Activated T-cell treated with anti-CD3 and anti-CD28 coated beads, Interleukin-2, amount 50 U/mL, for 24 hours (primary cell): ENCODE measurements around the gene SREBF1.

ENCODE experiments used
- DNase-seq: peaks from one replicate; pipeline ENCODE4 v3.0.0-alpha.2; 2020
- H3K27ac Mint-ChIP-seq: 2 replicates; pipeline ENCODE4 v1.8.0; 2020; ENCODE audit warnings: mild to moderate bottlenecking, mixed read lengths
- H3K27me3 Mint-ChIP-seq: 2 replicates; pipeline ENCODE4 v1.8.0; 2020; ENCODE audit warnings: mixed read lengths
- H3K36me3 Mint-ChIP-seq: 2 replicates; pipeline ENCODE4 v1.8.0; 2020; ENCODE audit warnings: low read depth, mixed read lengths
- H3K4me1 Mint-ChIP-seq: 2 replicates; pipeline ENCODE4 v1.8.0; 2020; ENCODE audit warnings: low read depth, mixed read lengths
- H3K4me3 Mint-ChIP-seq: 2 replicates; pipeline ENCODE4 v1.8.0; 2020; ENCODE audit warnings: mild to moderate bottlenecking, moderate library complexity, mixed read lengths
- H3K9me3 Mint-ChIP-seq: 2 replicates; pipeline ENCODE4 v1.8.0; 2020; ENCODE audit warnings: mixed read lengths

SREBF1 gene

DNA sequence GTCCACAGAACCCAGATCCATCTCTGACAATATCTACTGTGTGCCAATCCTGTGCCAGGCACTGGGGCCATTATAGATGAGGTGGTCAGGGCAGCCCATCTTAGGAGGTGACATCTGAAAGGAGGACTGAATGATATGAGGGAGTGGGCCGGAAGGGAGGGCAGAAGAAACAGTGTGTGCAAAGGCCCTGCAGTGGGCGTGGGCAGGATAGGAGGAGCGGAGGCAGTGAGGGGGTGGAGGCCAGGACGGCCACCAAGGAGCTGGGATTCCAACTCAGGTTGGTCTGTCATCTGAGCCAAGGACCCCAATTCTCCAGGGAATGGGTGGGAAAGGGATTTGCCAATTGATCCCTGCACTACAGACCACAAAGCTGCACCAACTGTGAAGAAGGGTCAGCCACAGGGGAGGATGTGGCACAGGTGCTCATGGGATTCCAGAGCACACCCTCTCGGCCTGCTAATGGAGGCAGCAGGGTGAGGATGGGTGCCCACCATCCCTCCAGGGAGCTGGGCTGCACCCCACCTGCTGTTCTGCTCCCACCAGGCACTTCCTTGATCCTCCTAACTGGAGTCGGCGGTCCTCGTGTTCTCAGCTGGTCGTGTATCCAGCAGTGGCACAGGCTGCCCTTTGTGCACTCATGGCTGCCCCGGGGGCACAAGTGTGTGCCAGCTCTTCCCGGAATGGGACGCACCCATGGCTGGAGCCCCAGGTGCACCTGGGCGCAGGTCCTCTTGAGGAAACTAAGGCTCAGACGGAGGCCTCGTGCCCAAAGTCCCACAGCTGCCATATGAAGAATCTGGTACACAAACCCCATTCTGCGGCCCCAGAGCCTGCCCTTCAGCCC lies 9.6 kb downstream of the SREBF1 start:
- peak overlapping the region; percentile 96 for H3K27ac Mint-ChIP-seq
- H3K4me1 Mint-ChIP-seq, result peaks cover 84% of the 10 kb centered on the region

GRCh38 chr17:17826342-17826713 lies 10.5 kb downstream of the SREBF1 start:
- Mint-ChIP-seq H3K4me3 (peak overlapping the region; percentile 47), H3K36me3 (peaks cover 73% of the 10 kb centered on the region), H3K27ac (peak overlapping the region; percentile 96), H3K4me1 (peaks cover 86% of the 10 kb centered on the region), H3K9me3 (no peaks in the 10 kb centered on the region), H3K27me3 (no peaks in the 10 kb centered on the region)
- no peak for DNase-seq

More for the DNA sequence above, 9.6 kb downstream of the SREBF1 start:
- no peak for DNase-seq
- Mint-ChIP-seq H3K27me3 (no peaks in the 10 kb centered on the region), H3K4me3 (peak overlapping the region; percentile 47), H3K36me3 (peaks cover 75% of the 10 kb centered on the region), H3K9me3 (no peaks in the 10 kb centered on the region)

DNA sequence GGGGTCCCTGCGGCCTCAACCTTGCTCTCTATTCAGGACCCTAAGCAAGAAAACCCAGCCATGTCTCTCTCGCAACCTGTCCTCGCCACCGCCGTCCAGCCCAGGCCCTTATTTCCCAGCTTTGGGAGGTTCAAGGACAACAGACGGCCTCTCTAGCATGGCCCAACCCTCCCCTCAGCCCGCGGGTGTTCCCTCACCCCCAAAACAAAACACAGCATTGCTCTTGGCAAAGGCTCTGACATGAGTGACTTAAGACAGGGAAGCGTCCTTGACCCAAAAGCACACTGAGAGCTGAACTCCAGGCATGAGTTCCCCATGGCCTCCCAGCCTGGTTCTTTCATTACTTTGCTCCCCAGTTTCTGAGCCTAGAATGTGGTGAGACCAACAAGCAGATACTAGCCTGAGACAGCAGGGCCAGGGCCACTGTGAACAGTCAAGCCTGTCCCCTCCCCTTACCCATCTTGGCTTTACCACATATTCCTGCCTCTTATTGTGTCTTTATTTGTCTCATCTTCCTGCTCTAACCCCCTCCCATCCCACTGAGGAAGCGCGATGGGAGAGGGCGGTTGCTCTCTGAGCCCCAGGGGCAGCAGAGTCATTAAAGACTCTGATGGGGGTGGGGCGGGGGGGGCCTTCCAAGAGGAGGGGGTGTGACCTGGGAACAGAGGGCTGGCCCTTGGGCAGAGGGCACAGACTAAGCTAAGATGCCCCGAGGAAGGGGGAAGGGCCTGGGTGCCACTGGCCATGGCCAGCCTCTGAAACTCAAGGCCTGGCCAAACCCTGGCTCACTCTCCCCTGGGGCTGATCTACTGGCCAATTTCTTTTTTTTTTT lies 11.8 kb downstream of the SREBF1 start:
- peaks cover 71% of the 10 kb centered on the region for H3K36me3 Mint-ChIP-seq
- H3K27ac Mint-ChIP-seq, result peak overlapping the region; percentile 96
- H3K27me3 Mint-ChIP-seq, result no peaks in the 10 kb centered on the region
- peaks cover 89% of the 10 kb centered on the region for H3K4me1 Mint-ChIP-seq
- DNase-seq, result no peak
- H3K9me3 Mint-ChIP-seq, result no peaks in the 10 kb centered on the region
- H3K4me3 Mint-ChIP-seq, result peak overlapping the region; percentile 60

DNA sequence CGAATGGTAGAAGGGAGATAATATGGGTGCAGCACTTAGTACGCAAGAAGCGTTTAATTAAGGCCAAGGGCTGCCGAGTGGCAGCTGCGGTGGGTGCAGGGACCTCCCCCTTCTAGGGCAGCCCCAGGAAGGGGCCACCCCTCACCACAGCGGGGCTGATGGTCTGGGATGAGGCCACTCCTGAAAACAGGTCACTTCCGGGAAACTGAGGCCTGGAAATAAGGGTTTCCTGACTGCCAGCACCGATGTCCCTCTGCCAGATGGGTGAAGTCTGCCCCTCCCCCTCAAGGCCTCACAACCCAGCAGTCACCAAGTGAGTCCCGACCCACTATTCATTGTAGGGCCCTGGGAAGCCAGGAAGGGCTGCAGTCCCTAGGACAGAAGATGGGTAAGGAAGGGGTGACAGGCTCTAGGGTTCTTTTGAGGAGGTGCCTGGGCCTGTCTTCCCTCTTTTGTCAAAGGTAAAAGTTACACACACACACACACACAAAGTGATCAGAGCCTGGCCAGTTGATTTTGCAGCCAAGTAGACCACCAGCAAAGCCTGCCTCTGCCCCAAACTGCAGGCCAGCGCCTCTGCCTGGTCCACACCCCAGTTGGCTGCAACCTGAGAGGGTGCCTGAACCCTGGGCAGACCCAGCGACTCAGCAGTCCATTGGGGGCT lies 12.5 kb downstream of the SREBF1 start:
- H3K27me3 Mint-ChIP-seq, result no peaks in the 10 kb centered on the region
- DNase-seq, result no peak
- peaks cover 72% of the 10 kb centered on the region for H3K36me3 Mint-ChIP-seq
- H3K4me1 Mint-ChIP-seq, result peaks cover 91% of the 10 kb centered on the region
- H3K9me3 Mint-ChIP-seq, result no peaks in the 10 kb centered on the region
- peak overlapping the region; percentile 60 for H3K4me3 Mint-ChIP-seq
- peak overlapping the region; percentile 96 for H3K27ac Mint-ChIP-seq

DNA sequence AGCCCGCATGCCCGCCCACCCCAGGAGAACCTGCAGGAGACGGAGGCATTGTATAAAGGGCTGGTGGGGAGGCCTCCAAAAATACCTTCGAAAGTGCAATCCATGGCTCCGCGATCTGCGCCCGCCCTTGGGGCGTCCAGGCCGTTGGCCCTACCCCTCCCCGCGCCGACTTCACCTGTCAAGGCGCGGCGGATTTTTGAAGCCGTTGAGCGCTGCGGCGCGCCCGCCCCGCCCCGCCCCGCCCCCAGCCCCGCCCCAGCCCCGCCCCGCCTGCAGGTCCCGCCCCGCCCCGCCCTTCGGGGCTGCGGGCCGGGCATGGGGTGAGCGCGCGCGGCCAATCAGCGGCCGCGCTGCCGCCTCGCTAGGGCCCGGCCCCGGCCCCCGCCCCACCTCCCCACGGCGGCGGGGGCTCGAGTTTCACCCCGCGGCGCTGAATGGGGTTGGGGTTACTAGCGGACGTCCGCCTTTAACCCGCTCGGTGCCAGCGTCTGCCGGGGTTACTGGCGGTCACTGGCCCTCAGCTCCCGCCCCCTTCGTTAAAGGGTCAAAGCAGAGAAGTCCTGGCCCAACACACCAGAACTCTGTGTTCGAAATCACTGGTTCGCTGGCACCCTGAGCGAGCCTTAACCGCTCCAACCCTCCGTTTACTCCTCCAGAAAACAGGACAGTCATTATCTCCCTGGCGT lies 13.2 kb downstream of the SREBF1 start:
- H3K27ac Mint-ChIP-seq, result peak overlapping the region; percentile 96
- no peaks in the 10 kb centered on the region for H3K27me3 Mint-ChIP-seq
- H3K36me3 Mint-ChIP-seq, result peaks cover 75% of the 10 kb centered on the region
- peak; percentile 86 for DNase-seq
- peaks cover 96% of the 10 kb centered on the region for H3K4me1 Mint-ChIP-seq
- H3K4me3 Mint-ChIP-seq, result peak overlapping the region; percentile 60
- no peaks in the 10 kb centered on the region for H3K9me3 Mint-ChIP-seq

- no peak for DNase-seq
- peaks cover 75% of the 10 kb centered on the region for H3K36me3 Mint-ChIP-seq
- H3K4me1 Mint-ChIP-seq, result peaks cover 90% of the 10 kb centered on the region
- H3K9me3 Mint-ChIP-seq, result no peaks in the 10 kb centered on the region
- H3K27ac Mint-ChIP-seq, result peak overlapping the region; percentile 47
- H3K4me3 Mint-ChIP-seq, result peak overlapping the region; percentile 55
- no peaks in the 10 kb centered on the region for H3K27me3 Mint-ChIP-seq
These were observed 14.2 kb downstream of the SREBF1 start for GRCh38 chr17:17822616-17823015.

DNA sequence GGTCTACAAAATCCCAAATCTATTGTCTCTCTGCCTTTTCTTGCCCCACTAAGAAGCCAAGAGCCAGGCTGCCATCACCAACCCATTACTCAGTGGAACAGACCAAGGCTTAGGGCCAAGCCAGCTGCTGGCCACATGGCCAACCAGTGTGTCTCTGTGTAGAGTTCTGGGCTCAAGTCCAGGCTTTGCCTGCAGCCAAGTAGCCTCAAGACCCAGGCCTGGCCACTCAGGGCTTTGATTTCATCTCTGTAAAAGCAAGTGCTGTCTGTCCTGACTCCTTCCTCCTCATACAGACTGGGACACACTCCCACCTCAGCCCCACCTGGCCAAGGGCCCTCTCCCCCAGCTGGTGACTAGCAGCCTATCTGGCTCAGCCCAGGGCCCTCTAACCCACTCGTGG lies 14.6 kb downstream of the SREBF1 start:
- H3K9me3 Mint-ChIP-seq, result no peaks in the 10 kb centered on the region
- H3K4me1 Mint-ChIP-seq, result peaks cover 86% of the 10 kb centered on the region
- peak overlapping the region; percentile 47 for H3K27ac Mint-ChIP-seq
- peak overlapping the region; percentile 55 for H3K4me3 Mint-ChIP-seq
- no peak for DNase-seq
- no peaks in the 10 kb centered on the region for H3K27me3 Mint-ChIP-seq
- H3K36me3 Mint-ChIP-seq, result peaks cover 75% of the 10 kb centered on the region

DNA sequence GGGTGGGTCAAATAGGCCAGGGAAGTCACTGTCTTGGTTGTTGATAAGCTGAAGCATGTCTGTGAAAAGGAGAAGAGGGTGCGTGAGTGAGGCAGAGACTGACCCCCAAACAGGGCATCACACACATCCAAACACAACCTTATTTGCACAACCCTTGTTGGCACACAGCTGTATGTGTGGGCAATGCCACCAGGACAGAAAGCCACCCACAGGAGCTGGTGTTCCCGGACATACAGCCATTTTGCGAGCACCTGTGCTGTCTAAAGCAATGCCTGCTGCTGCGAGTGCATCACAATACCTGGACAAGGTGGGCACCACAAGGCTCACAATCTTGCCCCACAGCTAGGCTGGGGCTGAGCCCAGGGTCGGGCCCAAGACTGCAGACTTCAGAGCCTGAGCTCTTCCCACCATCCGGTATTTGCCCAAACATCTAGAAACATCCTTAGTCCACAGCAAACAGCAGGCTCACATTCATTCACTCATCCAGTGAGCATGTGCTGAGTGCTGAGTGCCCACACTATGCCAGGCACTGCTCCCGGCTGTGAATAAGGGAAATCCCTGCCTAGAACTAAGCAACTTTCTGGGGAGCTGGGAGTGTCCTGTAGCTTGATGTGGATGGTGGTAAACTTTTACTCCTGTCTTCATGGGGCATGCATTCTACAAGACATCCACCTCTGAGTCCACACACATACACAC lies 16.2 kb downstream of the SREBF1 start:
- H3K9me3 Mint-ChIP-seq, result no peaks in the 10 kb centered on the region
- no peak for DNase-seq
- H3K27me3 Mint-ChIP-seq, result no peaks in the 10 kb centered on the region
- H3K4me3 Mint-ChIP-seq, result peak overlapping the region; percentile 44
- H3K36me3 Mint-ChIP-seq, result peaks cover 73% of the 10 kb centered on the region
- peaks cover 70% of the 10 kb centered on the region for H3K4me1 Mint-ChIP-seq
- peak overlapping the region; percentile 84 for H3K27ac Mint-ChIP-seq

DNA sequence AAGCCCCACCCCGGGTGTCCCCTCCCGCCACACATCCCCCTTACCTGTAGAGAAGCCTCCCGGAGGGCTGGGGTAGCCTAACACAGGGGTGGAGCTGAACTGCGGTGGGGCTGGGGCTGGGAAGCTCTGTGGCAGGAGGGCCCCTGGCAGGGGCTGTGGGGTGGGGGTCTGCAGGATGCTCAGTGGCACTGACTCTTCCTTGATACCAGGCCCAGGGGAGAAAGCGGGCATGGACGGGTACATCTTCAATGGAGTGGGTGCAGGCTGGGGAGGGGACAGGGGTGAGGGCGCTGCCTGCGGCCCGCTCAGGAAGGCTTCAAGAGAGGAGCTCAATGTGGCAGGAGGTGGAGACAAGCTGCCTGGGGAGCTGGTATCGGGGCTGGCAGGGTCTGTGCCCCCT lies 16.7 kb downstream of the SREBF1 start:
- Mint-ChIP-seq H3K27ac (peak overlapping the region; percentile 84), H3K4me1 (peaks cover 65% of the 10 kb centered on the region), H3K9me3 (no peaks in the 10 kb centered on the region), H3K4me3 (peak overlapping the region; percentile 48), H3K27me3 (no peaks in the 10 kb centered on the region), H3K36me3 (peaks cover 77% of the 10 kb centered on the region)
- DNase-seq, result no peak

- H3K4me1 Mint-ChIP-seq, result peaks cover 60% of the 10 kb centered on the region
- H3K4me3 Mint-ChIP-seq, result peak overlapping the region; percentile 48
- H3K27ac Mint-ChIP-seq, result peak overlapping the region; percentile 84
- no peaks in the 10 kb centered on the region for H3K9me3 Mint-ChIP-seq
- no peaks in the 10 kb centered on the region for H3K27me3 Mint-ChIP-seq
- peaks cover 79% of the 10 kb centered on the region for H3K36me3 Mint-ChIP-seq
- DNase-seq, result peak; percentile 80
These were observed 17.2 kb downstream of the SREBF1 start for GRCh38 chr17:17819561-17819995.

DNA sequence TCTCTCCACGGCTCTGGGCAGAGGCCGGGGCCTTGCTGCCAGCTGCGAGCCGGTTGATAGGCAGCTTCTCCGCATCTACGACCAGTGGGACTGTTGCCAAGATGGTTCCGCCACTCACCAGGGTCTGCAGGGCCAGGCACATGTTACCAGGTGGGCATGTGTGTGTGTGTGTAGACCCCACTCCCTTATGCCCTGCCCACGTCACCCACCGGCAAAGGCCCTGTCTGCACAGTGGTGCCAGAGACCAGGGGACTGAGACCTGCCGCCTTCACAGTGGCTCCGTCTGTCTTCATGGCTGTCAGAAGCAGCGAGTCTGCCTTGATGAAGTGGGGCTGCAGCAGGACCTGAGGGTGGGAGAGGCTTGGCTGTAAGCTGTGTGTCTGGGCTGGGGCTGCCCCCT lies 17.7 kb downstream of the SREBF1 start:
- Mint-ChIP-seq H3K9me3 (no peaks in the 10 kb centered on the region), H3K27ac (peak overlapping the region; percentile 52), H3K36me3 (peaks cover 84% of the 10 kb centered on the region), H3K4me1 (peaks cover 55% of the 10 kb centered on the region), H3K4me3 (no peak overlapping the region), H3K27me3 (no peaks in the 10 kb centered on the region)
- DNase-seq, result no peak

GRCh38 chr17:17818088-17818526 lies 18.7 kb downstream of the SREBF1 start:
- Mint-ChIP-seq H3K4me3 (no peak overlapping the region), H3K4me1 (peaks cover 50% of the 10 kb centered on the region), H3K27me3 (no peaks in the 10 kb centered on the region), H3K9me3 (no peaks in the 10 kb centered on the region), H3K27ac (no peak overlapping the region), H3K36me3 (peaks cover 89% of the 10 kb centered on the region)
- DNase-seq, result no peak

DNA sequence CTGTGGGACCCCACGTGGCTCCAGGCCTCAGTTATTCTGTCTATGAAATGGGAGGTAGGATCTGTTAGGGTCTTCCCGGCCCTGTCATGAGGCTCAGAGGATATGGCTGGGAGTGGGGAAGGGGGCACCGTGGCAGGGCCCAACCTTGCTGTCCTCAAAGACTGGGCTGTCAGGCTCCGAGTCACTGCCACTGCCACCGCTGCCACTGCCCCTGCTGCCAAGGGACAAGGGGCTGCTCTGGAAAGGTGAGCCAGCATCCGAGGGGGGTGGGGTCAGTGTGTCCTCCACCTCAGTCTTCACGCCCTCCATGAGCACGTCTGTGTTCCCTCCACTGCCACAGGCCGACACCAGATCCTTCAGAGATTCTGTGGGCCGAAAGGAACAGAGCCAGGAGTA lies 19.2 kb downstream of the SREBF1 start:
- Mint-ChIP-seq H3K4me3 (no peak overlapping the region), H3K9me3 (no peaks in the 10 kb centered on the region), H3K4me1 (peaks cover 48% of the 10 kb centered on the region), H3K27ac (no peak overlapping the region), H3K27me3 (no peaks in the 10 kb centered on the region), H3K36me3 (peaks cover 88% of the 10 kb centered on the region)
- DNase-seq, result no peak
